A673 (cell line): Measurements from ENCODE around the gene SKAP1. TPM values are rescaled to one million over a fixed set of nuclear protein-coding genes. Genes with fewer than 3 reads are reported as not detected.

Experiments used
- BruUV-seq: library from RNA; stranded (reverse); fragments of 400-500 nt; replicated peaks from 2 replicates; lab custom pipeline; 2021; lab: Mats Ljungman, UMichigan
- CTCF ChIA-PET: fragments of 300-600 bp; sonication (Branson Sonifier 250); formaldehyde crosslinking; loops from one replicate; lab custom pipeline; 2022; ENCODE audit warnings: antibody characterized with exemption; lab: Charles Lee
- POLR2A ChIA-PET: fragments of 300-600 bp; sonication (Branson Sonifier 250); formaldehyde crosslinking; loops from one replicate; lab custom pipeline; 2022; ENCODE audit warnings: antibody characterized with exemption; ENCODE audit not compliant: low non-redundant PET; lab: Charles Lee
- DNase-seq: peaks from one replicate; pipeline ENCODE4 v3.0.0-alpha.2; 2015; ENCODE audit warnings: low spot score
- H3K27ac ChIP-seq: fragments of 200-600 bp; sonication (generic); 2 replicates; pipeline ENCODE4 v1.5.1; 2016; ENCODE audit warnings: mixed run types, low read depth, mild to moderate bottlenecking, mixed read lengths, antibody characterized with exemption, low read length; ENCODE audit not compliant: poor library complexity, severe bottlenecking
- H3K27me3 ChIP-seq: fragments of 200-600 bp; sonication (generic); replicated peaks from 2 replicates; pipeline ENCODE4 v1.6.1; 2017; ENCODE audit warnings: mixed run types, low read depth, mild to moderate bottlenecking, mixed read lengths, antibody characterized with exemption, low read length; ENCODE audit not compliant: insufficient read depth, poor library complexity
- H3K36me3 ChIP-seq: fragments of 200-600 bp; sonication (generic); 2 replicates; pipeline ENCODE4 v1.6.1; 2016; ENCODE audit warnings: mixed run types, mild to moderate bottlenecking, mixed read lengths, antibody characterized with exemption, low read length; ENCODE audit not compliant: insufficient read depth, poor library complexity, severe bottlenecking
- H3K4me1 ChIP-seq: fragments of 200-600 bp; sonication (generic); 2 replicates; pipeline ENCODE4 v1.6.1; 2017; ENCODE audit warnings: mixed run types, mild to moderate bottlenecking, mixed read lengths, antibody characterized with exemption, low read length; ENCODE audit not compliant: insufficient read depth, poor library complexity, severe bottlenecking
- H3K4me3 ChIP-seq: fragments of 200-600 bp; sonication (generic); 2 replicates; pipeline ENCODE4 v1.5.1; 2016; ENCODE audit warnings: low read depth, mixed run types, mild to moderate bottlenecking, mixed read lengths, low read length; ENCODE audit not compliant: poor library complexity, severe bottlenecking
- H3K9me3 ChIP-seq: fragments of 200-600 bp; sonication (generic); 2 replicates; pipeline ENCODE4 v1.6.1; 2016; ENCODE audit warnings: mixed run types, low read depth, mild to moderate bottlenecking, mixed read lengths, antibody characterized with exemption, low read length; ENCODE audit not compliant: poor library complexity, severe bottlenecking
- EZH2 ChIP-seq: fragments of 200-600 bp; sonication (generic); IDR thresholded peaks from 2 replicates; pipeline ENCODE4 v1.6.1; 2017; ENCODE audit warnings: borderline replicate concordance, low read depth, mild to moderate bottlenecking, mixed read lengths, antibody characterized with exemption, low read length; ENCODE audit not compliant: poor library complexity, severe bottlenecking
- intact Hi-C: fragments of 100-400 bp; cut with micrococcal nuclease; formaldehyde crosslinking; loops from one replicate; pipeline ENCODE4 v1.10.0; 2022; ENCODE audit not compliant: unreplicated experiment
- total RNA-seq: library from RNA; stranded (reverse); gene quantifications from 2 replicates; pipeline ENCODE4 v1.2.3, GENCODE V29; 2021
- TF ChIP-seq, protein P1 (sequence below): fragments of 300-800, 200-600 bp; sonication (generic); conservative IDR thresholded peaks from 2 replicates; pipeline ENCODE4 v1.5.1; 2017; ENCODE audit warnings: low read depth, mild to moderate bottlenecking, antibody characterized with exemption, low read length, moderate library complexity, mixed read lengths

Gene SKAP1
- total RNA-seq, 1 experiment from 2014 or later: not detected

DNA sequence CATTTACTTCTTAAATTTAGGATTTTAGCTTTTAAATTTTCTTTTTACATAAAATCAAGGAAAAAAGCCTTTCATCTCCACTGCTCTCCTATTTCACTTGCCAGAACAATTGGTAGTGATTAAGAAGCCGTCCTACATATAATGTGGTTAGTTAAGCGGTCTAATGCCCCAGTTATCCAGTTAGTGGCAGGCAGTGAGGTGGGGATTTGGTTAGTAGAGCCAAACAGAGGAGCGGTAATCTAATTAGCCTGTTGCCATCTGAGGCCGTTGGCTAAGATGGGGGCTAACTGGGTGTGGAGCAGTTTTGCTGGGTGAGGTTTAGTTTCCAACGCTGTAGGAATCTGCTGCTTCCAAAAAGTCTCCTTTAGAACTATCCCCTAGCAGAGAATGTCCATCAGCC is 300.0 kb downstream of the SKAP1 start:
- Histone ChIP-seq H3K9me3 (no peaks in the 10 kb centered on the region), H3K27me3 (no peaks in the 10 kb centered on the region), H3K36me3 (no peaks in the 10 kb centered on the region), H3K4me3 (no peak overlapping the region), H3K4me1 (no peaks in the 10 kb centered on the region), H3K27ac (no peak overlapping the region)
- no peak for TF ChIP-seq EZH2
- TF ChIP-seq, protein P1, sequence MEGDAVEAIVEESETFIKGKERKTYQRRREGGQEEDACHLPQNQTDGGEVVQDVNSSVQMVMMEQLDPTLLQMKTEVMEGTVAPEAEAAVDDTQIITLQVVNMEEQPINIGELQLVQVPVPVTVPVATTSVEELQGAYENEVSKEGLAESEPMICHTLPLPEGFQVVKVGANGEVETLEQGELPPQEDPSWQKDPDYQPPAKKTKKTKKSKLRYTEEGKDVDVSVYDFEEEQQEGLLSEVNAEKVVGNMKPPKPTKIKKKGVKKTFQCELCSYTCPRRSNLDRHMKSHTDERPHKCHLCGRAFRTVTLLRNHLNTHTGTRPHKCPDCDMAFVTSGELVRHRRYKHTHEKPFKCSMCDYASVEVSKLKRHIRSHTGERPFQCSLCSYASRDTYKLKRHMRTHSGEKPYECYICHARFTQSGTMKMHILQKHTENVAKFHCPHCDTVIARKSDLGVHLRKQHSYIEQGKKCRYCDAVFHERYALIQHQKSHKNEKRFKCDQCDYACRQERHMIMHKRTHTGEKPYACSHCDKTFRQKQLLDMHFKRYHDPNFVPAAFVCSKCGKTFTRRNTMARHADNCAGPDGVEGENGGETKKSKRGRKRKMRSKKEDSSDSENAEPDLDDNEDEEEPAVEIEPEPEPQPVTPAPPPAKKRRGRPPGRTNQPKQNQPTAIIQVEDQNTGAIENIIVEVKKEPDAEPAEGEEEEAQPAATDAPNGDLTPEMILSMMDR: no peak
- no TSS peak for BruUV-seq
- intact Hi-C loops: loop anchor here (2.0 kb wide), 1 partner anchor 49 kb away; no protein-coding TSS in a partner anchor
- ChIA-PET POLR2A (no interaction called here), CTCF (interaction anchor here (0.8 to 0.9 kb wide), 2 partner anchors 103 to 105 kb away, joined by 3 to 4 read pairs; no protein-coding TSS in a partner anchor)
- DNase-seq: no peak

DNA sequence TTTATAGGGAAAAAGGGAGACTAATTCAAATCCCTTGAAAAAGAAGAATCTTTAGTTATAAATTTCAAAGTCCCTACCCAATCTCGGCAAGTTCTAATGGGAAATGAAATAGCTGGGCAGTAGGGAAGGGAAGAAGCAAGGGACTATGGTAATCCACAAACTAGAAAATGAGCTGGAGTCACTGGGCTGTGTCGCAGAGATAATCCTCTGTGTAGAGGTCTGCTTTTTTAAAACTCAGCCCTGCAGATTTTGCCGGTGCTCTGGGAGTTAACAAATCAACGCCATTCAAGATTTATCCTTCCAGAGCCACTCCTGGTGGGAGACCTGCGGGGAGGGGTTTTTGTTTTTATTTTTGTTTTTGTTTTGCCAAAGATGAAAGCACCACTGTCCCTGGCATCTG is 301.6 kb downstream of the SKAP1 start:
- no peaks in the 10 kb centered on the region for H3K9me3 ChIP-seq
- no peak overlapping the region for H3K27ac ChIP-seq
- intact Hi-C loops: no loop called here
- H3K36me3 ChIP-seq: no peaks in the 10 kb centered on the region
- DNase-seq: no peak
- TF ChIP-seq EZH2: no peak
- TF ChIP-seq, protein P1: no peak
- CTCF ChIA-PET: no interaction called here
- H3K4me3 ChIP-seq: no peak overlapping the region
- H3K27me3 ChIP-seq: no peaks in the 10 kb centered on the region
- no peaks in the 10 kb centered on the region for H3K4me1 ChIP-seq
- no TSS peak for BruUV-seq
- POLR2A ChIA-PET: no interaction called here

DNA sequence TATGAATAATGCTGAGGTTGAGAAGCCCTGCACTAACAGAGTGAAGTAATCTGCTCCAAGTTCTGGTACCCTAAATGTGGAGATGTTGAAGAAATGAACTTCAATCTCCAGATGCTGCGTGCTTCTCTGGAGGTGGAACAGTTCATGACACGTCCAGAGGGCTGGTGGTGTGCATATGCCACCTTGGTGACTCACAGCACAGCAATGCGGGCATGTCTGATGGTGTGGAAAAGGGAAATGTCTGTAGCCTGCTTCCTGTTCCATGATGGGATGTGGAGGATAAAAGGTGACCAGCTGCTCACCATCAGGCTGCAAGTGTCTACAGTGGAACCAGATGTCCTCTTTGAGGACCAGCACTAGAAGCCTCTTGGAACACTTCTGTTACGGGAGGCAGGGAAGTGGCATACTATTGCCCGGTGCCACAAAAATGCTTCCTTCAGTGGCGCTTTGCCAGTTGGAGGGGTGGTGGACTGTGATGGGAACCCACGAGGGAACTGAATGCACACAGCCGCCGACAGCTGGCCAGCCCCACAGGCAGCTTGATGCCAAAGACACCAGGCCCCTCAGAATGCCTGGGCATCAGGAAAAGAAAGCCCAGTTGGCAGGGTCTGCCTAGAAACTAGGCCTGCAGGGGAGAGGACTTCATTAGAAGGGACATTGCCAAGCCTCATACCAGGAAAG is 302.5 kb downstream of the SKAP1 start:
- no peak for TF ChIP-seq EZH2
- TF ChIP-seq, protein P1: no peak
- Histone ChIP-seq H3K36me3 (no peaks in the 10 kb centered on the region), H3K27me3 (no peaks in the 10 kb centered on the region), H3K4me3 (no peak overlapping the region), H3K27ac (no peak overlapping the region), H3K4me1 (no peaks in the 10 kb centered on the region), H3K9me3 (no peaks in the 10 kb centered on the region)
- intact Hi-C loops: no loop called here
- no peak for DNase-seq
- ChIA-PET CTCF (interaction anchor here (1.2 kb wide), 1 partner anchor 101 kb away, joined by 3 read pairs; no protein-coding TSS in a partner anchor), POLR2A (no interaction called here)
- BruUV-seq: no TSS peak
